Endothelial cell of umbilical vein (primary cell): ENCODE data around the gene DLST. TPM values are rescaled to one million over a fixed set of nuclear protein-coding genes. Genes with fewer than 3 reads are reported as not detected.

Source experiments
- BruUV-seq: library from RNA; stranded (reverse); fragments of 400-500 nt; replicated peaks from 2 replicates; lab custom pipeline; 2021; lab: Mats Ljungman, UMichigan
- CTCF ChIA-PET: fragments of 300-600, 350-600 bp; sonication (Branson Sonifier 250); formaldehyde crosslinking; loops from one replicate; lab custom pipeline; 2021; ENCODE audit warnings: antibody characterized with exemption, inconsistent platforms; lab: Charles Lee
- POLR2A ChIA-PET: fragments of 300-600, 350-600 bp; sonication (Branson Sonifier 250); formaldehyde crosslinking; loops from one replicate; lab custom pipeline; 2021; ENCODE audit warnings: antibody characterized with exemption, inconsistent platforms; lab: Charles Lee
- DNase-seq: peaks from one replicate; pipeline ENCODE4 v3.0.0-alpha.2; 2011; ENCODE audit warnings: low read depth, low spot score
- FAIRE-seq: peaks from 2 replicates; lab custom pipeline; 2011; peaks lifted over from hg19 to GRCh38; lab: Jason Lieb, UNC
- H2AFZ ChIP-seq: 2 replicates; pipeline ENCODE4 v1.6.0; 2012; ENCODE audit warnings: low read depth, low read length, control low read depth, inconsistent platforms
- H3K27ac ChIP-seq: 2 replicates; pipeline ENCODE4 v1.5.1; 2011; ENCODE audit warnings: low read depth, mild to moderate bottlenecking, control low read depth, low read length, moderate library complexity; ENCODE audit not compliant: insufficient read depth
- H3K27me3 ChIP-seq, 2 experiments: 2 replicates each; pipeline versions ENCODE4 v1.6.0 to v1.6.1; 2011; ENCODE audit warnings: low read length in 2 of 2, mixed read lengths in 1 of 2; ENCODE audit not compliant: control insufficient read depth in 2 of 2, insufficient read depth in 2 of 2
- H3K36me3 ChIP-seq, 2 experiments: 2 replicates in 1 of 2; 3 replicates in 1 of 2; pipeline ENCODE4 v1.5.1; 2011; ENCODE audit warnings: low read length in 2 of 2, mild to moderate bottlenecking in 1 of 2, moderate library complexity in 1 of 2; ENCODE audit not compliant: control insufficient read depth in 2 of 2, insufficient read depth in 2 of 2; ENCODE audit errors: extremely low read depth in 1 of 2
- H3K4me1 ChIP-seq: 3 replicates; pipeline ENCODE4 v1.5.1; 2011; ENCODE audit warnings: mild to moderate bottlenecking, low read length; ENCODE audit not compliant: control insufficient read depth, insufficient read depth; ENCODE audit errors: extremely low read depth
- H3K4me2 ChIP-seq: 2 replicates; pipeline ENCODE4 v1.6.1; 2011; ENCODE audit warnings: low read length, control low read depth, mixed read lengths; ENCODE audit not compliant: insufficient read depth
- H3K4me3 ChIP-seq, 3 experiments: fragments of 200-600 bp in 1 of 3; sonication (generic), shearing (Covaris generic) in 1 of 3; replicated peaks in 1 of 3; 2 replicates each; pipeline ENCODE4 v1.5.1; 2011 to 2016; ENCODE audit warnings: control low read depth in 3 of 3, low read length in 3 of 3, mild to moderate bottlenecking in 2 of 3, inconsistent platforms in 1 of 3, low read depth in 1 of 3, moderate library complexity in 1 of 3; ENCODE audit not compliant: insufficient read depth in 1 of 3
- H3K79me2 ChIP-seq: 2 replicates; pipeline ENCODE4 v1.6.0; 2012; ENCODE audit warnings: low read length, inconsistent platforms; ENCODE audit not compliant: control insufficient read depth, insufficient read depth
- H3K9ac ChIP-seq: replicated peaks from 2 replicates; pipeline ENCODE3; 2011; ENCODE audit warnings: low read length, control low read depth; ENCODE audit not compliant: insufficient read depth; ENCODE audit errors: extremely low read depth
- H3K9me1 ChIP-seq: replicated peaks from 3 replicates; pipeline ENCODE4 v1.6.0; 2011; ENCODE audit warnings: mild to moderate bottlenecking, low read length; ENCODE audit not compliant: control insufficient read depth, insufficient read depth; ENCODE audit errors: extremely low read depth
- H3K9me3 ChIP-seq: replicated peaks from 2 replicates; pipeline ENCODE4 v1.5.1; 2012; ENCODE audit warnings: low read length, inconsistent platforms; ENCODE audit not compliant: control insufficient read depth, insufficient read depth
- H4K20me1 ChIP-seq: replicated peaks from 2 replicates; pipeline ENCODE3; 2011; ENCODE audit warnings: mild to moderate bottlenecking, low read length; ENCODE audit not compliant: control insufficient read depth, insufficient read depth; ENCODE audit errors: extremely low read depth
- CTCF ChIP-seq, 2 donors: IDR thresholded peaks; 1 replicate in 1 of 2; 2 replicates in 1 of 2; pipeline ENCODE4 v1.5.1; 2011; ENCODE audit warnings: low read length in 2 of 2, mild to moderate bottlenecking in 2 of 2, moderate library complexity in 2 of 2, control low read depth in 1 of 2, inconsistent platforms in 1 of 2, low read depth in 1 of 2; ENCODE audit not compliant: insufficient read depth in 1 of 2; ENCODE audit errors: extremely low read depth in 1 of 2
- EZH2 ChIP-seq: IDR thresholded peaks from 2 replicates; pipeline ENCODE4 v1.6.1; 2012; ENCODE audit warnings: borderline replicate concordance, low read depth, mild to moderate bottlenecking, moderate library complexity, low read length, inconsistent platforms; ENCODE audit not compliant: severe bottlenecking
- FOS ChIP-seq: IDR thresholded peaks from 2 replicates; pipeline ENCODE4 v1.6.1; 2011; ENCODE audit warnings: mild to moderate bottlenecking, low read length, moderate library complexity, borderline replicate concordance; ENCODE audit not compliant: insufficient read depth
- GATA2 ChIP-seq: IDR thresholded peaks from 2 replicates; pipeline ENCODE4 v1.7.0; 2011; ENCODE audit warnings: low read depth, mild to moderate bottlenecking, moderate library complexity, mixed read lengths, low read length; ENCODE audit not compliant: insufficient read length, insufficient read depth
- JUN ChIP-seq: IDR thresholded peaks from 2 replicates; pipeline ENCODE4 v1.6.1; 2011; ENCODE audit warnings: borderline replicate concordance, low read depth; ENCODE audit not compliant: insufficient read length, insufficient read depth
- MAX ChIP-seq: IDR thresholded peaks from 2 replicates; pipeline ENCODE4 v1.6.1; 2011; ENCODE audit not compliant: insufficient read depth, insufficient read length
- MYC ChIP-seq: IDR thresholded peaks from one replicate; pipeline ENCODE4 v1.6.1; 2011; ENCODE audit warnings: mild to moderate bottlenecking, low read depth, low read length
- POLR2A ChIP-seq: IDR thresholded peaks from 2 replicates; pipeline ENCODE4 v1.6.1; 2012; ENCODE audit warnings: low read depth, mild to moderate bottlenecking, control low read depth, low read length
- POLR2AphosphoS5 ChIP-seq: IDR thresholded peaks from 2 replicates; pipeline ENCODE4 v1.6.1; 2012; ENCODE audit warnings: low read depth, mild to moderate bottlenecking, control low read depth, low read length, moderate library complexity; ENCODE audit not compliant: insufficient read depth
- dilution Hi-C: fragments of 300-500 bp; cut with MboI; formaldehyde crosslinking; loops from one replicate; pipeline ENCODE4 v1.15.0; 2019; ENCODE audit warnings: low sequenced_read_pairs; ENCODE audit not compliant: extremely low pct_ligation_motif_present
- intact Hi-C: fragments of 100-400 bp; cut with micrococcal nuclease; formaldehyde crosslinking; loops from one replicate; pipeline ENCODE4 v1.10.0; 2022
- polyA plus RNA-seq, 4 experiments: library from polyadenylated mRNA; depleted of rRNA in 3 of 4; stranded (reverse) in 3 of 4; unstranded in 1 of 4; fragments of >200 nt; gene quantifications; 2 replicates each; pipeline versions ENCODE4 v1.2.1 to v1.2.3, GENCODE V29; 2011 to 2012; ENCODE audit warnings: missing spikeins in 1 of 4
- total RNA-seq: library from RNA; stranded (reverse); gene quantifications from 2 replicates; pipeline ENCODE4 v1.2.3, GENCODE V29; 2021

The DLST gene
- total and polyA plus RNA-seq, 2 donors (not counting 3 experiments of a cell fraction or from before 2014, with no cell fraction given), result 98.4 to 110 TPM

GRCh38 chr14:74927225-74927624 is 45.5 kb downstream of the DLST start:
- H3K79me2 ChIP-seq, result no peaks in the 10 kb centered on the region
- H2AFZ ChIP-seq, result no peak overlapping the region
- dilution Hi-C loops (no loop called here), intact Hi-C loops (no loop called here)
- no peak overlapping the region for H3K27ac ChIP-seq
- H3K9me1 ChIP-seq, result no peaks in the 10 kb centered on the region
- BruUV-seq, result no TSS peak
- H3K36me3 ChIP-seq, result no peaks in the 10 kb centered on the region
- FAIRE-seq (no peak), DNase-seq (no peak)
- H3K4me2 ChIP-seq, result no peak overlapping the region
- no peak overlapping the region for H3K4me3 ChIP-seq
- peaks cover 5% of the 10 kb centered on the region for H3K4me1 ChIP-seq
- no peaks in the 10 kb centered on the region for H4K20me1 ChIP-seq
- H3K9ac ChIP-seq, result no peak overlapping the region
- CTCF ChIA-PET, result no interaction called here
- no peaks in the 10 kb centered on the region for H3K27me3 ChIP-seq
- no peaks in the 10 kb centered on the region for H3K9me3 ChIP-seq
- POLR2A ChIA-PET, result no interaction called here
- TF ChIP-seq GATA2, result no peak
- no peak for TF ChIP-seq POLR2A
- no peak for TF ChIP-seq MYC
- TF ChIP-seq CTCF (IDR thresholded peaks at IDR 0.05; ENCODE audit: extremely low read depth in 1 of 2, insufficient read depth in 1 of 2, low read depth in 1 of 2, low read length in 2 of 2), result no peak
- TF ChIP-seq FOS, result no peak
- no peak for TF ChIP-seq JUN
- no peak for TF ChIP-seq POLR2AphosphoS5
- no peak for TF ChIP-seq MAX
- no peak for TF ChIP-seq EZH2
